Measurements from ENCODE around the gene GHRH.

- TF ChIP-seq, protein P1, sequence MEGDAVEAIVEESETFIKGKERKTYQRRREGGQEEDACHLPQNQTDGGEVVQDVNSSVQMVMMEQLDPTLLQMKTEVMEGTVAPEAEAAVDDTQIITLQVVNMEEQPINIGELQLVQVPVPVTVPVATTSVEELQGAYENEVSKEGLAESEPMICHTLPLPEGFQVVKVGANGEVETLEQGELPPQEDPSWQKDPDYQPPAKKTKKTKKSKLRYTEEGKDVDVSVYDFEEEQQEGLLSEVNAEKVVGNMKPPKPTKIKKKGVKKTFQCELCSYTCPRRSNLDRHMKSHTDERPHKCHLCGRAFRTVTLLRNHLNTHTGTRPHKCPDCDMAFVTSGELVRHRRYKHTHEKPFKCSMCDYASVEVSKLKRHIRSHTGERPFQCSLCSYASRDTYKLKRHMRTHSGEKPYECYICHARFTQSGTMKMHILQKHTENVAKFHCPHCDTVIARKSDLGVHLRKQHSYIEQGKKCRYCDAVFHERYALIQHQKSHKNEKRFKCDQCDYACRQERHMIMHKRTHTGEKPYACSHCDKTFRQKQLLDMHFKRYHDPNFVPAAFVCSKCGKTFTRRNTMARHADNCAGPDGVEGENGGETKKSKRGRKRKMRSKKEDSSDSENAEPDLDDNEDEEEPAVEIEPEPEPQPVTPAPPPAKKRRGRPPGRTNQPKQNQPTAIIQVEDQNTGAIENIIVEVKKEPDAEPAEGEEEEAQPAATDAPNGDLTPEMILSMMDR (IDR thresholded peaks at IDR 0.05) = no peak
- TF ChIP-seq POLR2AphosphoS5 (IDR thresholded peaks at IDR 0.05; ENCODE audit: low read depth, low read length) = no peak
- no peak for TF ChIP-seq SIN3A (IDR thresholded peaks at IDR 0.05; ENCODE audit: borderline replicate concordance, insufficient read depth, low read depth, low read length)
- TF ChIP-seq, protein P2, sequence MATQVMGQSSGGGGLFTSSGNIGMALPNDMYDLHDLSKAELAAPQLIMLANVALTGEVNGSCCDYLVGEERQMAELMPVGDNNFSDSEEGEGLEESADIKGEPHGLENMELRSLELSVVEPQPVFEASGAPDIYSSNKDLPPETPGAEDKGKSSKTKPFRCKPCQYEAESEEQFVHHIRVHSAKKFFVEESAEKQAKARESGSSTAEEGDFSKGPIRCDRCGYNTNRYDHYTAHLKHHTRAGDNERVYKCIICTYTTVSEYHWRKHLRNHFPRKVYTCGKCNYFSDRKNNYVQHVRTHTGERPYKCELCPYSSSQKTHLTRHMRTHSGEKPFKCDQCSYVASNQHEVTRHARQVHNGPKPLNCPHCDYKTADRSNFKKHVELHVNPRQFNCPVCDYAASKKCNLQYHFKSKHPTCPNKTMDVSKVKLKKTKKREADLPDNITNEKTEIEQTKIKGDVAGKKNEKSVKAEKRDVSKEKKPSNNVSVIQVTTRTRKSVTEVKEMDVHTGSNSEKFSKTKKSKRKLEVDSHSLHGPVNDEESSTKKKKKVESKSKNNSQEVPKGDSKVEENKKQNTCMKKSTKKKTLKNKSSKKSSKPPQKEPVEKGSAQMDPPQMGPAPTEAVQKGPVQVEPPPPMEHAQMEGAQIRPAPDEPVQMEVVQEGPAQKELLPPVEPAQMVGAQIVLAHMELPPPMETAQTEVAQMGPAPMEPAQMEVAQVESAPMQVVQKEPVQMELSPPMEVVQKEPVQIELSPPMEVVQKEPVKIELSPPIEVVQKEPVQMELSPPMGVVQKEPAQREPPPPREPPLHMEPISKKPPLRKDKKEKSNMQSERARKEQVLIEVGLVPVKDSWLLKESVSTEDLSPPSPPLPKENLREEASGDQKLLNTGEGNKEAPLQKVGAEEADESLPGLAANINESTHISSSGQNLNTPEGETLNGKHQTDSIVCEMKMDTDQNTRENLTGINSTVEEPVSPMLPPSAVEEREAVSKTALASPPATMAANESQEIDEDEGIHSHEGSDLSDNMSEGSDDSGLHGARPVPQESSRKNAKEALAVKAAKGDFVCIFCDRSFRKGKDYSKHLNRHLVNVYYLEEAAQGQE (IDR thresholded peaks at IDR 0.05; ENCODE audit: insufficient read depth in 1 of 2, low read depth in 2 of 2, low read length in 1 of 2) = no peak
Observed at GRCh38 chr20:37294262-37294981, 32.8 kb upstream of the GHRH start.
